ENCODE results near the gene UCP2.
"Not testable (repeated sequence)": the region's sequence is repeated elsewhere in the genome, so short reads cannot be mapped to it uniquely, and the experiment has no call there.

- not testable (repeated sequence) for TF ChIP-seq CTCF (IDR thresholded peaks at IDR 0.05 in 4 of 5, conservative IDR thresholded peaks at IDR 0.05 in 1 of 5); POLR2A (IDR thresholded peaks at IDR 0.05)
These were observed 3.0 kb upstream of the UCP2 start for GRCh38 chr11:73985661-73986060.
